HG03439 (cell line): Measurements from ENCODE around the gene PGS1.

ENCODE experiments used
- ATAC-seq: cut with Tn5 transposase; IDR thresholded peaks from one replicate; pipeline ENCODE4 v1.9.1; 2021; ENCODE audit warnings: mild to moderate bottlenecking, moderate library complexity; ENCODE audit not compliant: unreplicated experiment

The PGS1 gene

DNA sequence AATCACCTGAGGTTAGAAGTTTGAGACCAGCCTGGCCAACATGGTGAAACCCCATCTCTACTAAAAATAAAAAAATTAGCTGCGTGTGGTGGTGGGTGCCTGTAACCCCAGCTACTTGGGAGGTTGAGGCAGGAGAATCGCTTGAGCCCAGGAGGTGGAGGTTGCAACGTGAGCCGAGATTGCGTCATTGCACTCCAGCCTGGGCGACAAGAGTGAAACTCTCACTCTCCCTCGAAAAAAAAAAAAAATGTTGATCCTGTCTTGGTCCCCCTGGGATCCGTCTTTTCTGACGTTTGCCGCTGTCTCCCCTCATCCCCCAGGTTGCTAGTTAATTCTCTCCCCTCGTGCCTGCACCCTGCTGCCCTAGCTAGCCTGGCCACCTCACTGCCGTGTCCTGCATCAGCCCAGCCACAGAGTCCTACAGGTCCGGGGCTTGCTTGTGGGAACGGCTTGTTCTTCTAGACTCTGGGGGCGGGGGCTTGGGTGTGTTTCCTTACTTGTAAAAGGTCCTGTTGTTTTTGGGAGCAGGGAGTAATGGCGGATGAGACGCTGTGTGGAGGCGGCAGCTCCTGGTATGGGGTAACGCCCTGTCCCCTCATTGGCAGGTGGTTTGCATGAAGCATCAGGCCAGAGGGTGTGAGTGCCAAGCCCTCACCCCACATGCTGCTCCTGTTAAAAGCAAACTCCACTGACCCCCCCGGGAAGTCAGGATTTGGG is 44.6 kb downstream of the PGS1 start:
- ATAC-seq = no peak

DNA sequence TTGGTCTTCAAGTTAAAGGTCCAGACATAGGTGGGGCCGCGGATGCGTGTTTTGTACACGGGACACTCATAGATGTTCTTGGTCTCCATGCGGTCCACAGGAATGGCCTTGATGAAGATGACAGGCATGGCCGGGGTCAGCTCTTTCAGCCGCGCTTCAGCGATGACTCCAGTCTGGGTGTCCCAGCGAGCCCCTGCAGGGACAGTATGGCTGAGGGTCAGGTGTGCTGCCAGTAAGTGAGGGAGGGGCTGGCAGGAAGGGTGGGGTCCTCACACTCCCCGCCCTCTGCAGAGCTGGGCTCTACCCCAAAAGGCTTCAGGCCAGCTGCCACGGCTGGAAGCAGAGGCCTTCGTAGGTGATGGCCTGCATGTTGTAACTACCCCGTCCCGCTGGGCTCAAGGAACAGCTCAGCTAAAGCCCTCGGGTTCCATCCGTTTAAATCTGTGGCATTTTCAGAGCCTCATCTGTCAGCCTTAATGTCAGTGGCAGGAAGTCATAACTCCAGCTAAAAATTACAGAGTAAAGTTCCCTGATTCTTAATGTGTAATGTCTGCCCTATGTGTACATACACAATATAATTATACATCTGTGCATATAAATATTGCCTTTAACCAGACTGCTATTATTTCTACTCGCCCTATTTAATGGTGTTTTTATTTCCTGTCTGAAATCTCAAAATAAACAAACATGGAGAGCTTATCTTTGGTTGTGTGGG is 45.7 kb downstream of the PGS1 start:
- ATAC-seq = no peak

DNA sequence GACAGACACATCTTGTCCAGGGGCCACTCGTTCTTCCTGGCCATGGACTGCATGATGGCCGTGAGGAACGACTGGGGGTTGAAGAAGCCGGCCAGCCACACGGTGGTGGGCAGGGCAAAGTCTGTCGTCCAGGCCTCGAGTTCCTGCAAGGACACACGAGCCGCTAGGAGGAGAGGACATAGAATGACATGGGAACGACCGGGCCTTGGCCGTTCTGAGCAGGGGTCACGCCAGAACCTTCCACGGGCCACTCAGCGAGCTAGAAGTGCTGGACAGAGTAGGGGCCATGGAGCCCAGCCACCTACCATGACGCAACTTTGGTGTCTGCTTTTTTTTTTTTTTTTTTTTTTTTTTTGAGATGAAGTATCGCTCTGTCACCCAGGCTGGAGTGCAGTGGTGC is 47.0 kb downstream of the PGS1 start:
- no peak for ATAC-seq

GRCh38 chr17:78426293-78426879 is 47.9 kb downstream of the PGS1 start:
- no peak for ATAC-seq

DNA sequence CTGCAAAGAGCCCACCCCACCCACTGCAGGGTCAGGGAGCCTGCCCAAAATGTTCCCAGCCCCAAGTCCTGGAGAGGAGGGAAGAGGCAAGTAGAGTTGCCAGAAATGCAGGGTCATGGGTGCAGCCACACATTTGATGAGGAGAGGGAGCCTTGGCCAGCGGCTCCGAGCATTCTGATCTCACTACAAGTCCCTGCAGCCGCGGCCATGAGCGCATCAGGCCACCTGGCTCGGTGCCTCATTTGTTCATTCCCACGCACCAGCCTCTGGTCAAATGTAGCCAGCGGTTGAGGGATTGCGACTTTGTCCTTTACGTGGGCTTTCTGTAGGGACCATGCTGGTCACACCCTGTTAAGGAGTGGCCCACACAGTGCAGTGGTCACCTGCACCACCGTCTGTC is 48.7 kb downstream of the PGS1 start:
- no peak for ATAC-seq

DNA sequence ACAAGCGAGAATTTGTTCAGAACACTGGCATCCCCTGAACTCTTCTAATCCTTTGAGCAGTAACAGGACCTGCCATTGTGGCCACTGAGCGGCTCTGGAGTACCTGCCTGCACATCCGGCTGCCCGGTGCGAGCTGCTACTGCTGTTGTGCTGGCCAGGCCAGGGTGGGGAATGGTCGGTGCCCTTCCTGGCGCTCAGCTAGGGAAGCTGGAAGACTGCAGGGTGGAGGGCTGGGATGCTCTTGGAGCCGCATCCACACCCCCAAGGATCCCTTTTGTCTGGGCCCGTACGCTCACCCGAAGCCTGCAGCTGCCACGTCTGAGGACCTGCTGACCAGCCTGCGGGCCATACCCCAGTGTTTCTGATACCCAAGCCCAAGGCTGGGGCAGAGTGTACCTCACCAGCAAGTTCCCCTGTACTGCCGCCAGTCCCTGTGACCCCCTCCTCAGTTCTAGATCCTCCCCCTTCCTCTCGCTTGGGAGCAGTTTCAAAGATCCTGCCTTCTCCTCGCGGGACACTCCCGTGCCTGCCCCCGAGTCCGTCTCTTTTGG is 49.7 kb downstream of the PGS1 start:
- ATAC-seq = no peak

DNA sequence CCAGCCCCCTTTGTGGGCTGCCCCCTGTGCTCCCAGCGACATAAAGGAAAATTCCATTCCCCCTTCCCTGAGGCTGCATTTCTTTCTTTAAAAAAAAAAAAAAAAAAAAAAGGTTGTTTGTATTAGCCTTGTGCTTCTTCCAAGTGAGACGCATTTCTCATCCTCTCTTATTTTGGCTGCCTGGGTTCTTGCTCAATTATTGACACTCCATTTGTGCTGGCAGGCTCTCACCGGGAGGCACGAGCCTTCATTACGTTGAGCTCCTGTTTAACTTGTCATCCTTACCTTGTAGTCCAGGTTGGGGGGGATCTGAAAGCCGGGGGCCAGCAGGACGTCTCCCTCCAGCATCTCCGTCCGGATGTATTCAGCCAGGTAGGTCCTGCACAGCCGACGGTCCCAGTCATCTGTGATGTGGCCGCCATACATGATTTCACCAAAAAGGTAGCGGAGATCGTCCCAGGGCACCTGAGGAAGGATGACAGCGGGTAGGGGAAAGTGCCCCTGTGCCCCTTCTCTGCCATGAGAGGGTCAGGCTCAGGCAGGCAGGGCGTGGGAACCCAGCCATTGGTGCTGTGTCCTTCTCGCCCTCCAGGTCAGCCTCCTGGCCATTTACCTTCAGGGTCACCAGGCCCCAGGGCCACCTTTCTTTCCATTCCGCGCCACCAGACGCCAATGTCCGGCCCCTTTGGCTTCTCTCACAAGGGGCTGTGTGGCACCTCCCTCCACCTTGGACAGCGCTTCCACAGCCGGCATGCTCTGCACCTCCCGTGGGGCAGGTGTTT is 50.6 kb downstream of the PGS1 start:
- no peak for ATAC-seq

DNA sequence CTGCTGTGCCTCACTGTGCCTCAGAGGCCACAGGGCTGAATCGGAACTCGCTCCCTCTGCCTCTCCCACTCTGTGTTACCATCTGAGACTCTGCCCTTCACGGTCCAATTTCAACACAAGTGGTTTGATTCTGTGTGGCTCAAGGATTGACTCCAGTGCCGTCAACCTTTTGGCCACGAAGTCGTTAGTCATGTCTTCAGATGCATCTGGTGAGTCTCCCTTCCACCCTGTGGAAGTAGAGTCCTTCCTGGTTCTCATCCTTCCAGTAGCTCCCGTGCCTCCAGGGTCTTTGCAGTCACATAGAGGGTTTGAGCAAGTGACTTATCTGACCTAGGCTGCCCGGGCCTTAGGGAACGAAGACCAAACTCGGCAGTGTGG is 51.2 kb downstream of the PGS1 start:
- no peak for ATAC-seq

DNA sequence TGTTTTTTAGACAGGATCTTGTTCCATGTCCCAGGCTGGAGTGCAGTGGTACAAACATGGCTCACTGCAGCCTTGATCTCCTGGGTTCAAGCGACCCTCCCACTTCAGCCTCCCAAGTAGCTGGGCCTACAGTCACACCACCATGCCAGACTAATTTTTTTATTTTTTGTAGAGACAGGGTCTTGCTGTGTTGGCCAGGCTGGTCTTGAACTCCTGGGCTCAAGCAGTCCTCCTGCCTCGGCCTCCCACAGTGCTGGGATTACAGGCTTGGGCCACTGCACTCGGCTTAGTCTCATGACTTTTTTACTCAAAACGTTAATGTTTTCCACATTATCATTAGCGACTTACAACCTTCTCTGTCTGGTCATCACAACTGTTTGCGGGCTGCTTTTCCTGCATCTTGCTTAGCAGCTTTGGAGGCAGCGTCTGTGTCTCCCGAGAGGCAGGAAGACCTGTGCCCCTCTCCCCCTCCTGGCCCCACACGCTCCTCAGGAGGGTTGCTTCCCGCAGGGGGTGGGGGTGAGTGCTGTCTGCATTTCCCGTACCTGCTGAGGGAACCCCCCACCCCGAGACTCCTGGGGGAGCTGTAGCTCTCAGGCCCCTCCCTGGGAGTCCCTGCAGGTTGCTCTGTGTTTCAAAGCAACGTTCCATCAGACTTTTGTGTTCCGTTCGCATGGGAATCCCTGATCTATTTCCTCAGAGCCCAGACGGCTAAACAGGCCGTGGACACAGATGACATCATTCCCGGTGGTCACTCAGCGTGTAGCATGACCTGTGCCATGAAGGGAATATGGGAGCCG is 52.6 kb downstream of the PGS1 start:
- no peak for ATAC-seq

DNA sequence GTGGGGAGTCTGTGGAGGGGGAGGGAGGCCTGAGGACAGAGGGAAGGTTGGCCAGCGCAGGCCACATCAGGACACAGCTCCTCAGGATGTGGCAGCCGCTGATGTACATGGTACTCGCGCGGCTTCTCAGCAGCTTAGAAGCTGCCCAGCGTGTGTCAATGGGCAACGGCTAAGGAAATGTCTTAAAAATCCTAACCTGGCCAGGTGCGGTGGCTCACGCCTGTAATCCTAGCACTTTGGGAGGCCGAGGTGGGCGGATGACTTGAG is 53.2 kb downstream of the PGS1 start:
- ATAC-seq = no peak

DNA sequence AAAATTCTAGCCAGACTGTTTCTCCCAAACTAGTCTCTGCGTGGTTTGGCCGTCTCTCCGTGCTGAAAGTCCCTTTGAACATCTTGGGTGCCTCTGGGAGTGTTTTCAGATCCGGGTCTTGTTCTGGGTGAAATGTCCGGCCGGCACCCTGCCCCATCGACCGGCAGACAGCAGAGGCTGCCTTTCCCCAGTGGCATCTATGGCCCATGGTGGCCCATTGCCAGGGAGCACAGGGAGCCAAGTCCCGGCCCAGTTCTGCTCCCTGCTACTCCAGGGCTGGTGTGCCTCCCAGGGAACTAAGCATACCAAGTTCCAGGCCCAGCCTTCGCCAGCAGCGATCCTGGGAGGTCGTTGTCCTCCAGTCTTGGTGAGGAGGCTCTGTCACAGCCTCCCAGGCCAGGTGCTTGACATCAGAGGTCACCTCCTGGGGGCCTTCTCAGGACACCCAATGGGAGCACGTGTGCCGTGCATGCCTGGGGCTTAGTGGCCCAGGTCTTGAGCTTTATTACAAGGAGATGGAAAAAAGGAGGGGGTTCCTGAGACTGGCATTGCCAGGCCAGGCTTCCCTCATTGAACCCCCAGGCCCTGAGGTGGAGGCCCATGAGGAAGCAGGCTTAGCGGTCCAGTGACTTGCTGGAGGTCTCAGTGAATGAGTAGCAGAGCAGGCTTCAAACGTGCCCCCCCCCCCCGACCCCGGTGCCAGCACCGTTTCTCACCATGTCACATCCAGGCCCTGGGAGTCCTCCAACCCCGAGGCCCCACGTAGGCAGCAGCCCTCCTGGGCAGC is 54.0 kb downstream of the PGS1 start:
- ATAC-seq = no peak

- no peak for ATAC-seq
Measured at GRCh38 chr17:78433013-78433727, 54.7 kb downstream of the PGS1 start.

GRCh38 chr17:78433780-78434335 is 55.4 kb downstream of the PGS1 start:
- no peak for ATAC-seq

DNA sequence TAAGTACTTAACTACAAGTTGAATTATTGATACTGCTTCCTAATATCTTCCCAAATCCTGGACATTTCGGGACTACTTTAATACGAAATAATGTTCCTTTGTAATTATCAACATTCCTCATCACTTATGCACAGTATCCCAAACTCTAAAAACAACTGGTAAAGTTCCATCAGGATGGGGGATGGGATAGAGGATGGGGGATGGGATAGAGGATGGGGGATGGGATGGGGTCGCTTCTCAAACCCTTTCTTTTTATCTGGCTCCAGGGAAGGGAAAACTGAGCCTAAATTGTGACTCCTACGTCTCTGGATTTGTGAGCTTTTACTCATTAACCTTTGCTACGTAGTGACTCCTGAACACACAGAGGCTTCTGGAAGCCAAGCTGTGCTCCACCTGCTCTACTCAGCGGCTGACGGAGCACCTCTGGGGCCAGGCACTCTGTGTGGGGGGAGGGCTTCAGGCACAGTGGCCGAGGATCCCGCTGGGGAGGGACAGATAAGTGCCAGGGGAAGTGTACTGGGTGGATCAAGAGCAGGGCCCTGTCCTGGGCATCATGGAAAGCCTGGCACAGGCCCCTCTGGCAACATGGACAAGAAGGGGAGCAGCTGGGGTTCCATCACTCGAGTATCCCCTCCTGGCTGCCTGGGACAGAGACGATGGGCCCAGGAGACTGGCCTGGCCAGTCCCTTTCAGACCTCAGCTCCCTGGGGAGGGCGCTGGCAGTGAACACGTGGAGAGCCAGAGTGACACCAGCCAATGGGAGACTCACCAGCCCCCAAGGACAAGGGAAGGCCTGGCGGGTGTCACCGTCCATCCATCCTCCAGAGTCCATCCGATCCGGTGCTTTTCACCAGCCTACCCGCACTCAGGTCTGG is 56.2 kb downstream of the PGS1 start:
- no peak for ATAC-seq

GRCh38 chr17:78435330-78436005 is 57.0 kb downstream of the PGS1 start:
- no peak for ATAC-seq

- no peak for ATAC-seq
Measured at GRCh38 chr17:78437508-78438169, 59.2 kb downstream of the PGS1 start.

- no peak for ATAC-seq
Measured at GRCh38 chr17:78438271-78438691, 59.8 kb downstream of the PGS1 start.
